ENCODE results near the gene KIF6.
"Not testable (repeated sequence)": the region's sequence is repeated elsewhere in the genome, so short reads cannot be mapped to it uniquely, and the experiment has no call there.

The KIF6 gene

DNA sequence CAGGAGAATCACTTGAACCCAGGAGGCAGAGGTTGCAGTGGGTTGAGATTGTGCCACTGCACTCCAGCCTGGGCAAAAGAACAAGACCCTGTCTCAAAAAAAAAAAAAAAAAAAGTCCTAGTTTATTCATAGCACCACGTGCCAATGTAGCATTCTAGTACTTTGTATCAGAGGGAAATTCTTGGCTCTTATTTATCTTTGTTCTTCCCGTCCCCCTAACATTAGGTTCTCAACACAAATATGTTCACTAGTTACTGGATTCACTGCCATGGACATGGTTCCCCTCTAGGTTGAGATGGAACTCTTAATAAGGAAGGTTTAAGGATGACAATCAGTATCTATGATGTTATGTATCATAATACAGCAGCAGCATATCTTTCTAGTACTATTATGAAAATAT, 178.5 kb downstream of the KIF6 start:
- DNase-seq, result no peak

GRCh38 chr6:39543950-39544349, 181.3 kb downstream of the KIF6 start:
- DNase-seq, result no peak

DNA sequence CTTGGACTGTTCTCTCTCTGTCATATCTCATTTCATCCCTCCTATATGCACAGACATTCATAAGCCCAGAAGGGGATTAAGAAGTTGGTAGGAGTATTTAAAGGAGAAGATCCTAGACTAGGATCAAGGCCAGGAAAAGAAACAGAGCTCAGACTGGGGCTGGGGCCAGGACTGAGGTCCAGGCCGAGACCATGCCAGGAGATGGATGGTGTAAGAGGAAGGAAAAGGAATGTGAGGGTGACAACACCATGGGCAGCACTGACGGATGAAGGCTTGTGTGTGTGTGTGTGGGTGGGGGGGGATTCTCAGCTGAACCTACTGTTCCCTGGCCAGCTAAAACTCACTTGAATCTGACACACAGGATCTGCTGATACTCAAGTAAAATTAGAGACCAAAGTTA, 182.1 kb downstream of the KIF6 start:
- no peak for DNase-seq

DNA sequence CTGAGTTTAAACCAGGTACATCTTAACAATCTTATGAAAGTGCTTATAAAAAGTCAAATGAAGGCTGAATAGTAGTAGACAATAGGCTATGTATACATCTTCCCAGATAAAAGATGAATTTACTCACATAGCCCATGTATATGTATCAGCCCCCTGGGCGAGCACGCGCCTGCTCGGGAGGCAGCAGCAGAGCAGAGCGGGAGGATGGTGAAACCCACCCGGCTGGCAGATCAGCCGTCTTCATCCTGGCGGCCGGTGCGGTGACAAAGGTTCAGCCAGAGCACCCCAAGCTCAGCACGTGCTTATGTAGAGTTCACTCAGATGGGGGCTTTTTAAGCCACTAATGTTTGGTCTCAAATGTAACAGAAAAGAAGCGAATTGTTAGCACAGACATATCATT, 184.8 kb downstream of the KIF6 start:
- DNase-seq, result no peak

GRCh38 chr6:39530201-39530759, 194.9 kb downstream of the KIF6 start:
- DNase-seq, result no peak

GRCh38 chr6:39527792-39528564, 197.2 kb downstream of the KIF6 start:
- no peak for DNase-seq

- DNase-seq, result no peak
Observed at GRCh38 chr6:39524007-39524406, 201.2 kb downstream of the KIF6 start.

GRCh38 chr6:39521958-39522357, 203.2 kb downstream of the KIF6 start:
- no peak for DNase-seq

DNA sequence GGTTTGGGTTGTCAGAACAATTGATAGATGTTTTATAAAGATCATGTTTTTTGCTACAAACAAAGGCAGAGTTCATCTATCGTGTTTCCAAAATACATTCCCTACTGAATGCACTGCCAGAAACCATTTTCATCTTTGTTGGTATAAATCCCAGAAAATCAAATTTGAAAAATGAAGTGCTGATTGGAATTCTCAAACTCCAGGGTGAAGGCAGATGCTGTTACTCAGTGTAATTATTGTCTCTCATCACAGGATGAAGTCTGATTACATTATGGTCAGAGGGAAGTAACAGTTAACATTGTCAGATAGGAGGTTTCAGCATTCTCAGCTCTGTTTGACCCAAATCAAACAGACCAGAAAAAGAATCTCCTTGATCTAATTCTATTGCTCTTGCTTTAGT, 204.3 kb downstream of the KIF6 start:
- no peak for DNase-seq

DNA sequence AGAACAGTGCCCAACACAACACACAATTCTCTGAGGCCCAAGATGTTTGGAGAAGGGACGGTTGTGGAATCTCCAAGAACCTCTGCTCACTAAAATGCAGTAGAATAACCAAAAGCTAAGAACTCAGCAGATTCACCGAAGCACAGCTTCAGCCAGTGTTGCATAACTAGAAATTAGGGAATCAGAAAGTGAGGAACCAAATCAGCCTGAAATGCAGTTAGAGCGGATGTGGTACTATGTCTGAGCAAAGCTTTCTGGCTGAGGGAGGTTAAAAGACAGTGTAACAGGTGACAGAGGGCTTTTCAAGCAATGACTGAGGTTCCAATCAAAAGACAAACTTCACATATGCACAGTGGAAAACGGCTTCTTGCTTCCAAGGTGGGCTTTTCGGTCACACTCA, 204.8 kb downstream of the KIF6 start:
- no peak for DNase-seq

DNA sequence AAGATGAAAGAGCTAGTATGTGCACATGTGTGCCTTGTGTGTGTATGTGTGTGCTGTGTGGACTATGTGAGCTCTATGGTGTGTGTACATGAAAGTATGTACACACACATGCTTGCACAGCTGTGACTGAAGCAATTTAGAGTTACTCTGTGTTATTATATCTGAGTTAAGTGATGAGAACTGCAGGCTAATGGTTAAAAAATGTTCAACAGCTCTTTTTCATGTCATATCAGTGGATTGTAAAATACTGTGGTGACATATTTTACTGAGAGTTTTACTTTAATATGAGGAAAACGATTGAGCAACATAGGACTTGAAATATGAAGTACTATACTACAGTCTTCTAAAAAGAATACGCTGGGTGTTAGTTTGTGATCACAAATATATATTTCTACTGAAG, 207.0 kb downstream of the KIF6 start:
- no peak for DNase-seq

DNA sequence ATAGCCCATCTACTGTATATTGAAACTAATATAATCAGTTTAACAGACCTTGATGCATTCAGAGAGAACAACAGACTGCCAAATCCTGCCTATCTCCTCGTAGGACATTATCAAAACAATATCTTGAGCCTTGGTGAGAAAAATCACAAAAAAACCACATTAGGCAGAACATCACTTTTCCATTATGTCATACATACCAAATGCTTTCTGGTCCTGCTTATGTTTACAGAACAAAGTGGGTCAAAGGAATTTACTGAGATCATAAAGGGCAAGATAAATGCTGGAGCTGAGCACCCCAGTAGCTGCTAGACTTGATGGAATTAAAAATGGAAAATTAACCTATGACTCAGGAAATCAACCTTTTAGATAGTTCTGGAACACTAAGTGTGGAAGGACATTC, 207.5 kb downstream of the KIF6 start:
- DNase-seq, result no peak

DNA sequence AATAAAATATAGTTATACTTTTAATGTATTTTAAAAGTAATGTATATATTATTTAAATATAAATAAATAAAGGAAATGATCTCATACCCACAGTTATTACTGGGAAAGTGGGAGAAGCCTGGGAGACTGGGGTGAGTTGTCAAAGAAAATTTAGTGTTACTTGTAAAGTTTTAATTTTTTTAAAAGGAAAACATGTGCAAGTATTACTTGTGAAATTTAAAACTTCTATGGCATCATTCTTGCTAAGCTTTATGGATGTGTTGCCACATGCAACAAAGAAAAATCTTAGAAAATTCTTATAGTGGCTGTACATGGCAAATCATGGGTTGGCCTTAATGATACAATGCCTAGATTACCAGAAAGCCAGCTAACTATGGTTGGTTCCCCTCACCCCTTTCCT, 208.7 kb downstream of the KIF6 start:
- no peak for DNase-seq

DNA sequence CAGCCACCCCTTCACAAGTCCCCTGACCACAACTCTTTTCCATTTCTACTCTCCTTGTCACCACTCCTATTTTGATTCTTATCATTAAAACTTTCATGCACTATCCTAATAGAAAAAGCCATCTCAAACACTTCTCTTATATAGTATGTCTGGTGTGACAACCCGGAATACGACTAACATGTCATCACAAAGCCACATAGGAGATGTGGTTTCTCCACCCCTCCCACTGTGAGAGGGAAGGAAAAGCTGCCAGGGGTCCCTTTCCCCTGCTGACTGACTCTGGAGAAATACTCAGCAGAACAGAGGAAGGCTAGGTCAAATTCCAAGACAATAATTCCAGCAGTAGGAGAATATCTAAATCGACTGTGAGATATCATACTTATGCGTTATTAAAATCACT, 209.7 kb downstream of the KIF6 start:
- DNase-seq, result no peak

DNA sequence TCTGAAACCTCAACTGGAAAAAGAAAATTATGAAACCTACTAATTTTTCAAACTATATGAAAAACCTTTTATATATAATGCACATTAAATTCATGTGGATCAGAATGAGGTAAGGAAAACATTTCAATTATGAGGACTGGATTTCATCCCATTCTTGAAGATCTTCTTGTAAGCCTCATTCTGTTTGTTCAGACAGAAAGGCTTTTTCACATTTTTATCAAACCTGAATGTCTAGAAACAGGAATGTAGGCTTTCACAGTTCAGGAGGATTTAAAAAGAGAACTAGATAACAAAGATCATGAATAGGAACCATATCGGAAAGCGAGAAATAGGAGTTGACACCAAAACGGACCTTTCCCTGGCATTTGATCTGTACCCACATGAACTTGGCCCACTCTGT, 210.2 kb downstream of the KIF6 start:
- DNase-seq, result no peak

- DNase-seq, result not testable (repeated sequence)
Observed at GRCh38 chr6:39509831-39510230, 215.4 kb downstream of the KIF6 start.

- peak; percentile 42 for DNase-seq
Observed at GRCh38 chr6:39508515-39508914, 216.7 kb downstream of the KIF6 start.

DNA sequence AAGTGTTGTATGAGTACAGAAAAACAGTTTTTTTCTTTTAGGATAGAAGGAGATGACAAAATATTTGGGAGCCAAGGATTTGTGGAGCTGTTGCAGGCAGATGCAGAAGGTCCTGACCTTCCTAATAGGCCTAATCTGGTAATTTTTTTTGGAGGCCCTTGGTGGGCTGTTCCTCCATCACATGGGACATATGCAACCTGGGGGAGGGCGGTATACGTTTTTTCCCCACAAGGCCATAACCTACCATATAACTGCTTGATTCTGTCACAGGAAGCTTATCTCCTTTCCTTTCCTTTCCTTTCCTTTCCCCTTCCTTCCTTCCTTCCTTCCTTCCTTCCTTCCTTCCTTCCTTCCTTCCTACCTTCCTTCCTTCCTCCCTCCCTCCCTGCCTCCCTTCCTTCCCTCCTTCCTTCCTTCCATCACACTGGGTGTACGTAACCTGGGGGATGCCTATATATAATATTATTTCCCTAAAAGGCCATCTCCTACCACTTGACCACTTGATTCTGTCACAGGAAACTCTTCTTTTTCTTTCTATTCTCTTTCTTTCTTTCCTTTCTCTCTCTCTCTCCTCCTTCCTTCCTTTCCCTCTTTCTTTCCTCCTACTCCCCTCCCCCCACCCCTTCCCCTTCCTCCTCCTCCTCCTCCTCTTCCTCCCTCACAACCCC, 217.7 kb downstream of the KIF6 start:
- DNase-seq, result no peak

DNA sequence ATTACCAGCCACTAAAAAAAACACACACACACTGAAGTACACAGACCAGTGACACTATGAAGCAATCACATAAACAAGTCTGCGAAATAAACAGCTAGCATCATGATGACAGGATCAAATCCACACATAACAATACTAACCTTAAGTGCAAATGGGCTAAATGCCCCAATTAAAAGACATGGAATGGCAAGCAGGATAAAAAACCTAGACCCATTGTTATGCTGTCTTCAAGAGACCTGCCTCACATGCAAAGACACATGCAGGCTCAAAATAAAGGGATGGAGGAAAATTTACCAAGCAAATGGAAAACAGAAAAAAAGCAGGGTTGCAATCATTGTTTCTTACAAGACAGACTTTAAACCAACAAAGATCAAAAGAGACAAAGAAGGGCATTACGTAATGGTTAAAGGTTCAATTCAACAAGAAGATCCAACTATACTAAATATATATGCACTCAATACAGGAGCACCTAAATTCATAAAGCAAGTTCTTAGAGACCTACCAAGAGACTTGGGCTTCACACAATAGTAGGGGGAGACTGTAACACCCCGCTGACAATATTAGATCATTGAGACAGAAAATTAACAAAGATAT, 222.7 kb downstream of the KIF6 start:
- not testable (repeated sequence) for DNase-seq

- no peak for DNase-seq
Observed at GRCh38 chr6:39499053-39499452, 226.2 kb downstream of the KIF6 start.

GRCh38 chr6:39498096-39498495, 227.1 kb downstream of the KIF6 start:
- DNase-seq, result no peak

GRCh38 chr6:39496915-39497314, 228.3 kb downstream of the KIF6 start:
- DNase-seq, result no peak

GRCh38 chr6:39496456-39496855, 228.8 kb downstream of the KIF6 start:
- no peak for DNase-seq

- DNase-seq, result no peak
Observed at GRCh38 chr6:39495640-39496039, 229.6 kb downstream of the KIF6 start.
